SK-N-SH treated with all-trans-retinoic acid at 6 μM for 48 hours (cell line): ENCODE results near the gene LANCL3.

ENCODE experiments used
- CSRNP3 ChIP-seq: fragments of 250-450 bp; sonication (Bioruptor Pico); IDR thresholded peaks from 2 replicates; pipeline ENCODE4 v1.5.1; 2021; ENCODE audit warnings: mild to moderate bottlenecking, moderate library complexity
- OSR1 ChIP-seq: fragments of 250-450 bp; sonication (Bioruptor Pico); IDR thresholded peaks from 2 replicates; pipeline ENCODE4 v1.8.0; 2022; ENCODE audit warnings: moderate library complexity, mild to moderate bottlenecking, inconsistent platforms
- PATZ1 ChIP-seq: fragments of 250-450 bp; sonication (Bioruptor Pico); IDR thresholded peaks from 2 replicates; pipeline ENCODE4 v1.8.0; 2020; ENCODE audit warnings: mild to moderate bottlenecking, moderate library complexity, borderline replicate concordance
- ZNF8 ChIP-seq: fragments of 450-650 bp; formaldehyde crosslinking; IDR thresholded peaks from 2 replicates; pipeline ENCODE4 v1.5.0; 2020; ENCODE audit warnings: mild to moderate bottlenecking, moderate library complexity

- TF ChIP-seq PATZ1 (CRISPR knock-in tag) (no peak), ZNF8 (CRISPR knock-in tag) (no peak), CSRNP3 (CRISPR knock-in tag) (no peak), OSR1 (CRISPR knock-in tag) (no peak)
Measured at GRCh38 chrX:37711991-37712390, 140.5 kb downstream of the LANCL3 start.
